Lung (tissue), 12 donors: ENCODE measurements around the gene CDC42BPA. TPM values are rescaled to one million over a fixed set of nuclear protein-coding genes. Genes with fewer than 3 reads are reported as not detected.

Source experiments
- ATAC-seq: fragments of 200-7000 bp; cut with Tn5 transposase; one replicate; pipeline ENCODE4 v1.9.1; 2020; ENCODE audit warnings: moderate number of reproducible peaks; ENCODE audit not compliant: insufficient read depth, low FRiP score
- DNase-seq, 3 donors: peaks; one replicate each; pipeline ENCODE4 v3.0.0-alpha.2; 2013 to 2017
- H3K27ac ChIP-seq, 2 donors: one replicate each; pipeline ENCODE4 v1.5.1; 2013; ENCODE audit warnings: mild to moderate bottlenecking in 2 of 2, moderate library complexity in 2 of 2, control low read depth in 1 of 2, inconsistent platforms in 1 of 2, low read depth in 1 of 2, low read length in 1 of 2
- H3K27me3 ChIP-seq, 3 donors: one replicate each; pipeline ENCODE4 v1.5.1; 2013; ENCODE audit warnings: low read length in 2 of 3; ENCODE audit not compliant: control insufficient read depth in 3 of 3, insufficient read depth in 3 of 3
- H3K36me3 ChIP-seq, 4 donors: one replicate each; pipeline ENCODE4 v1.5.1; 2013; ENCODE audit warnings: low read length in 4 of 4, mild to moderate bottlenecking in 1 of 4, moderate library complexity in 1 of 4; ENCODE audit not compliant: control insufficient read depth in 4 of 4, insufficient read depth in 4 of 4
- H3K4me1 ChIP-seq, 5 donors: one replicate each; pipeline ENCODE4 v1.5.1; 2013; ENCODE audit warnings: low read length in 5 of 5, mild to moderate bottlenecking in 2 of 5, moderate library complexity in 1 of 5; ENCODE audit not compliant: control insufficient read depth in 5 of 5, insufficient read depth in 5 of 5
- H3K4me3 ChIP-seq: one replicate; pipeline ENCODE4 v1.5.1; 2013; ENCODE audit warnings: mild to moderate bottlenecking, control low read depth, moderate library complexity
- H3K9ac ChIP-seq, 2 donors: one replicate each; pipeline ENCODE4 v1.5.1; 2013; ENCODE audit warnings: low read length in 2 of 2, control low read depth in 1 of 2; ENCODE audit not compliant: insufficient read depth in 1 of 2
- H3K9me3 ChIP-seq, 4 donors: one replicate each; pipeline ENCODE4 v1.5.1; 2013; ENCODE audit warnings: low read length in 3 of 4, mild to moderate bottlenecking in 1 of 4, moderate library complexity in 1 of 4; ENCODE audit not compliant: control insufficient read depth in 4 of 4, insufficient read depth in 3 of 4
- WGBS, 2 donors: extraction: QIAGEN DNeasy Blood & Tissue Kit; methylation state at CpG; one replicate each; pipeline ENCODE4 v1.1.7; 2013; 5-methylcytosine and 5-hydroxymethylcytosine counted together
- polyA plus RNA-seq, 2 donors: library from polyadenylated mRNA; stranded (reverse); fragments of 200-250 nt; gene quantifications; one replicate each; pipeline ENCODE4 v1.2.1, GENCODE V29; 2013
- total RNA-seq, 2 donors: library from RNA; depleted of rRNA in 1 of 2; stranded (reverse); fragments of >200 nt in 1 of 2; gene quantifications; one replicate each; pipeline ENCODE4 v1.2.1, GENCODE V29; 2014 to 2021
- TF ChIP-seq, protein P1 (sequence below): IDR thresholded peaks from 2 replicates; pipeline ENCODE4 v1.5.1; 2012; ENCODE audit warnings: mild to moderate bottlenecking; ENCODE audit errors: control extremely low read depth, extremely low read depth
- donor health status: control.
- donor health status: control.
- donor health status: Bipolar disorder and iron deficiency.
- donor health status: healthy.
- donor health status: DM: yes; HTN: yes; CAD: no.

Gene CDC42BPA
- total and polyA plus RNA-seq, 4 donors: 6.4 to 97.4 (median 20.2) TPM

DNA sequence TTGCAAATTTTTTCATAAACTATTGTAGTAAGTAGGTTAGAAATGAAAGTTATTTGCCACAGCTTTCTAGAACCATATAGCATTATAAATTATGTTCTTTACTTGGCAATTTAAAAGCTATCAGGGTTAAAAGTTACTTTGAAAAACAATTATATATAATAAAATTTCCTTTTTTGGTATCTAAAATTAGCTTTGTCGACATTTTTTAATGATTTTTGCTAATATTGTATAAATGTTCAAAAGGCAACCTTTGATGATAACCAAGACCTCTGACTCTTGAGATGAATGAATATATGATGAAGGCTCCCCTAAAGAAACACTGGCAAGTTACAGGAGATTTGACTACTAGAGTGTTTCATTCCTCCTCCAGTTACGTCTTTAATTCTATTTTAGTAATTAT lies 121.2 kb downstream of the CDC42BPA start:
- no peak overlapping the region for H3K4me3 ChIP-seq
- no peak for DNase-seq
- WGBS, 2 donors: 94% methylated on average over 2 of the region's 2 CpGs
- no peak overlapping the region for H3K9ac ChIP-seq
- TF ChIP-seq, protein P1, sequence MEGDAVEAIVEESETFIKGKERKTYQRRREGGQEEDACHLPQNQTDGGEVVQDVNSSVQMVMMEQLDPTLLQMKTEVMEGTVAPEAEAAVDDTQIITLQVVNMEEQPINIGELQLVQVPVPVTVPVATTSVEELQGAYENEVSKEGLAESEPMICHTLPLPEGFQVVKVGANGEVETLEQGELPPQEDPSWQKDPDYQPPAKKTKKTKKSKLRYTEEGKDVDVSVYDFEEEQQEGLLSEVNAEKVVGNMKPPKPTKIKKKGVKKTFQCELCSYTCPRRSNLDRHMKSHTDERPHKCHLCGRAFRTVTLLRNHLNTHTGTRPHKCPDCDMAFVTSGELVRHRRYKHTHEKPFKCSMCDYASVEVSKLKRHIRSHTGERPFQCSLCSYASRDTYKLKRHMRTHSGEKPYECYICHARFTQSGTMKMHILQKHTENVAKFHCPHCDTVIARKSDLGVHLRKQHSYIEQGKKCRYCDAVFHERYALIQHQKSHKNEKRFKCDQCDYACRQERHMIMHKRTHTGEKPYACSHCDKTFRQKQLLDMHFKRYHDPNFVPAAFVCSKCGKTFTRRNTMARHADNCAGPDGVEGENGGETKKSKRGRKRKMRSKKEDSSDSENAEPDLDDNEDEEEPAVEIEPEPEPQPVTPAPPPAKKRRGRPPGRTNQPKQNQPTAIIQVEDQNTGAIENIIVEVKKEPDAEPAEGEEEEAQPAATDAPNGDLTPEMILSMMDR: no peak
- peaks cover 0 to 3% (median 0%) of the 10 kb centered on the region in 5 donors for H3K4me1 ChIP-seq
- H3K27ac ChIP-seq: no peak overlapping the region
- ATAC-seq: no peak
- H3K9me3 ChIP-seq: no peaks in the 10 kb centered on the region
- H3K36me3 ChIP-seq: peaks cover 0 to 6% (median 2%) of the 10 kb centered on the region in 4 donors
- no peaks in the 10 kb centered on the region for H3K27me3 ChIP-seq

DNA sequence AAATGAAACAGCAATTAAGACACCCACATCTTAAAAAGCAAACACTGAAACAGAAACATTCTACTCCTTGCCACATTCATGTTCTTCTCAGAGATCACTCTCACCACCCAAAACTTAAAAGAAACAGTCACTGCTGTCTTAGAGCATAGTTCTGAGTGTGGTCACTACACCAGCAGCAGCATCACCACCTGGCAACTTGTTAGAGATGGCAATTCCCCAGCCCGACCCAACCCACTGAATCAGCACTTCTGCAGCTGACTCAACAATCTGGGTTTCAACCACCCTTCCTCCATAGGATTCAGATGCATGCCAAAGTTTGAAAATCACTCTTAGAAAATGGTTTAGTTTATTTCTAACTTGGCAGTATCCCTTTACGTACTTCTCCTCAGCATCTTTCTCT lies 126.1 kb downstream of the CDC42BPA start:
- Histone ChIP-seq H3K9ac (no peak overlapping the region), H3K9me3 (no peaks in the 10 kb centered on the region), H3K27ac (no peak overlapping the region), H3K27me3 (no peaks in the 10 kb centered on the region), H3K4me3 (no peak overlapping the region), H3K4me1 (peaks cover 0 to 3% (median 0%) of the 10 kb centered on the region in 5 donors), H3K36me3 (peaks cover 0 to 4% (median 2%) of the 10 kb centered on the region in 4 donors)
- WGBS, 2 donors: 49 to 65% methylated on average over 2 of the region's 2 CpGs
- TF ChIP-seq, protein P1: no peak
- DNase-seq (peak in 2 of 3 donors; percentile 5 to 21), ATAC-seq (peak; percentile 34)

DNA sequence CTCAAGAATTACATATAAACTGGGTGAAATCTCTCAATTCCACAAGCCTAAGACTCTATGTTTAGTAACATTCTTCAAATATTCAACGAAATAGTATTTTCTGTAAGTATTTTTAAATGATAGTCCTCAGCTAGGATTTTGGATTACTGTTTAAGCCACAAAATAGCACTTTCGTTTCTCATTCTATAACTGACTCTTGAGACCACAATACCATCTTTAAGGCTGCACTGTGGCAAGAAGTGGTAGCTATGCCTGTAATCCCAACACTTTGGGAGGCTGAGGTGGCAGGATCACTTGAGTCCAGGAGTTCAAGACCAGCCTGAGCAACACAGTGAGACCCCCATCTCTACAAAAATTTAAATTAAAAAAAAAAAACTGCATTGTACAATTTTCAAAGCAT lies 126.7 kb downstream of the CDC42BPA start:
- Histone ChIP-seq H3K9ac (no peak overlapping the region), H3K36me3 (peaks cover 0 to 4% (median 2%) of the 10 kb centered on the region in 4 donors), H3K9me3 (no peaks in the 10 kb centered on the region), H3K4me1 (peaks cover 0 to 3% (median 0%) of the 10 kb centered on the region in 5 donors), H3K27ac (no peak overlapping the region), H3K27me3 (no peaks in the 10 kb centered on the region), H3K4me3 (no peak overlapping the region)
- TF ChIP-seq, protein P1: no peak
- WGBS, 2 donors: 56 to 65% methylated on average over 2 of the region's 2 CpGs
- ATAC-seq (no peak), DNase-seq (no peak)

DNA sequence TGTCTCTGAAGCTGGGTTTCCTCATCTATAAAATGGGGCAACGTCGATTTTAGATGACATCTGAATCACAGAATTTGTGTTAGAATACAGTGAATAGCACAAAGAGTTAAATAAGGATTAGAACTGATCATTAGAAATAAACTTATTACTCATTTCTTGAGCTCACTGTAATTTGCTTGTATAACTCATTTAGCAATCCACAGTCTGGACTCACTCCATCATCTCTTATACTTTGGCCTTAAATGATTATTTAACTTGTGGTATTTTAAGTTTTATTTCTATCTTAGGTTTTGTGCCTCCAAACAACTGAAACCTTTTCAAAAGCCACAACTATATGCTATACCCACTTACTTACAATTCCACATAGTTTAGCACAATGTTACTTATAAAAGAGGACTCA lies 128.0 kb downstream of the CDC42BPA start:
- 96 to 97% methylated on average over 2 of the region's 2 CpGs for WGBS, 2 donors
- H3K36me3 ChIP-seq: peaks cover 0 to 5% (median 4%) of the 10 kb centered on the region in 4 donors

More for the DNA sequence above, 128.0 kb downstream of the CDC42BPA start:
- no peaks in the 10 kb centered on the region for H3K27me3 ChIP-seq
- no peak for ATAC-seq
- DNase-seq: no peak
- no peak overlapping the region for H3K4me3 ChIP-seq
- H3K9ac ChIP-seq: no peak overlapping the region
- no peaks in the 10 kb centered on the region for H3K9me3 ChIP-seq
- peaks cover 0 to 3% (median 0%) of the 10 kb centered on the region in 5 donors for H3K4me1 ChIP-seq
- TF ChIP-seq, protein P1: no peak
- no peak overlapping the region for H3K27ac ChIP-seq
